Esophagus muscularis mucosa (tissue), 4 donors: ENCODE data around the gene SCN11A. TPM values are rescaled to one million over a fixed set of nuclear protein-coding genes. Genes with fewer than 3 reads are reported as not detected.

Source experiments
- small RNA-seq, 3 donors: library from RNA; depleted of rRNA; stranded (forward); fragments of <200 nt; gene quantifications; one replicate each; pipeline ENCODE3, GENCODE V24; 2016
- total RNA-seq, 4 donors: library from RNA; depleted of rRNA; stranded (reverse); fragments of >200 nt; gene quantifications; one replicate each; pipeline versions ENCODE4 v1.1.0 to v1.2.1, GENCODE V29; 2016

The SCN11A gene
- total RNA-seq, 4 donors from 2014 or later: 0.34 to 0.99 (median 0.56) TPM

Small RNA genes lying within 50 kb of the gene (small RNA-seq; reads per million reads assigned to genes)
- gene RNU6-1227P: 0 reads per million in 3 donors

Other genes with a start within 250 kb of the SCN11A start
- gene SCN10A, start 235.7 kb downstream of the SCN11A start, total RNA-seq: not detected
- gene WDR48, start 72 bp upstream of the SCN11A start, total RNA-seq: 10 to 100 TPM; 25.9 to 40.0 (median 29.8) TPM
- 10 to 100 TPM; 53.7 to 88.7 (median 67.8) TPM for gene GORASP1, start 55.7 kb upstream of the SCN11A start, total RNA-seq
- gene TTC21A, start 55.7 kb upstream of the SCN11A start, total RNA-seq: 1 to 10 TPM; 1.7 to 8.6 (median 3.9) TPM
- gene CSRNP1, start 101.6 kb upstream of the SCN11A start, total RNA-seq: 100 to 1,000 TPM in 1 of 4 donors, 10 to 100 TPM in 3; 27.8 to 183 (median 45.4) TPM
- gene XIRP1, start 140.7 kb upstream of the SCN11A start, total RNA-seq: 1 to 10 TPM in 1 of 4 donors, not detected in 3; 1.3 TPM
- under 1 TPM; 0.23 to 0.78 (median 0.46) TPM for gene CX3CR1, start 228.1 kb upstream of the SCN11A start, total RNA-seq